Left ventricle myocardium inferior (tissue), 1 donor: ENCODE measurements around the gene SLC25A3. TPM values are rescaled to one million over a fixed set of nuclear protein-coding genes. Genes with fewer than 3 reads are reported as not detected.
"Not testable (repeated sequence)": the region's sequence is repeated elsewhere in the genome, so short reads cannot be mapped to it uniquely, and the experiment has no call there.

ENCODE experiments used
- DNase-seq: peaks from one replicate; pipeline ENCODE4 v3.0.0-alpha.2; 2020
- H3K27ac ChIP-seq: fragments of 200-600 bp; replicated peaks from 2 replicates; pipeline ENCODE4 v1.8.0; 2021
- H3K27me3 ChIP-seq: fragments of 200-600 bp; 2 replicates; pipeline ENCODE4 v1.8.0; 2021; ENCODE audit warnings: low read depth
- H3K36me3 ChIP-seq: fragments of 200-600 bp; 2 replicates; pipeline ENCODE4 v1.8.0; 2021
- H3K4me1 ChIP-seq: fragments of 200-600 bp; 2 replicates; pipeline ENCODE4 v1.8.0; 2021
- H3K4me3 ChIP-seq: fragments of 200-600 bp; 2 replicates; pipeline ENCODE4 v1.8.0; 2021; ENCODE audit warnings: mild to moderate bottlenecking, moderate library complexity
- H3K9me3 ChIP-seq: fragments of 200-600 bp; replicated peaks from 2 replicates; pipeline ENCODE4 v1.8.0; 2021
- intact Hi-C: fragments of 100-400 bp; cut with micrococcal nuclease; formaldehyde crosslinking; loops from one replicate; pipeline ENCODE4 v1.11.0; 2022
- total RNA-seq: library from RNA; stranded (reverse); fragmentation: NEBNext Ultra II Directional; extraction: Animal tissue kit (Norgen Biotek cat#: 25700); gene quantifications from one replicate; pipeline ENCODE4 v1.2.1, GENCODE V29; 2021
- TF ChIP-seq, protein P1 (sequence below): fragments of 200-600 bp; IDR thresholded peaks from 2 replicates; pipeline ENCODE4 v1.8.0; 2021; ENCODE audit warnings: antibody characterized with exemption, mild to moderate bottlenecking, borderline replicate concordance
- donor health status: DM: no; HTN: yes; CAD: no; lungs with severe emphysema.

The SLC25A3 gene
- total RNA-seq, 1 donor from 2014 or later = 1,638 TPM

DNA sequence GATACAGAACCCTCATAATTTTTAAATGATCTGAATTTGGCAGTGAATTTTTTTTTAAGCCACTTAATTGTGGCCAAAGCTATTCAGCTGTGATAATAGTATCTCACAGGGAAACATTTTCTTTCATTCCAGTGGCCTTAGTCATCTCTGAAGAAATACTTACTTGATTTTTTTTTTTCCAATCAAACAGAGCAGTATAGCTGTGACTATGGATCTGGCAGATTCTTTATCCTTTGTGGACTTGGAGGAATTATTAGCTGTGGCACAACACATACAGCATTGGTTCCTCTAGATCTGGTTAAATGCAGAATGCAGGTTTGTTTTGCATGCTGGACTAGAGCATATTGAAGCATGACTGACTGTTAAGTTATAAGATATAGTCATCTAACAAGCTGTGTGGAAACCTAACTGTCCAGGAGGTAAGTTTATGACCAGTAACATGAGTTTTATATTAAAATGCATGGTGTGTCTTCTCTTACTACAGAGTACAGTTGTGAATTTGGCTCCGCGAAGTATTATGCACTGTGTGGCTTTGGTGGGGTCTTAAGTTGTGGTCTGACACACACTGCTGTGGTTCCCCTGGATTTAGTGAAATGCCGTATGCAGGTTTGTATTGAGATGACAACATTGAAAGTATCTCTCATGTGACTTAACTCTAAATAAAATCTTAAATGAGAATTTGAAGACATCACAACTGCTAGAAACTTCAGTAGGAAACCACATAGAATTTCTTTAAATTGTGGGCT lies 1.9 kb downstream of the SLC25A3 start:
- H3K4me3 ChIP-seq = peak overlapping the region; percentile 100
- peaks cover 58% of the 10 kb centered on the region for H3K36me3 ChIP-seq
- intact Hi-C loops = loop anchor here (5.0 kb wide), 1 partner anchor 52 kb away; the partner anchor contains the start of gene APAF1
- DNase-seq = no peak
- TF ChIP-seq, protein P1, sequence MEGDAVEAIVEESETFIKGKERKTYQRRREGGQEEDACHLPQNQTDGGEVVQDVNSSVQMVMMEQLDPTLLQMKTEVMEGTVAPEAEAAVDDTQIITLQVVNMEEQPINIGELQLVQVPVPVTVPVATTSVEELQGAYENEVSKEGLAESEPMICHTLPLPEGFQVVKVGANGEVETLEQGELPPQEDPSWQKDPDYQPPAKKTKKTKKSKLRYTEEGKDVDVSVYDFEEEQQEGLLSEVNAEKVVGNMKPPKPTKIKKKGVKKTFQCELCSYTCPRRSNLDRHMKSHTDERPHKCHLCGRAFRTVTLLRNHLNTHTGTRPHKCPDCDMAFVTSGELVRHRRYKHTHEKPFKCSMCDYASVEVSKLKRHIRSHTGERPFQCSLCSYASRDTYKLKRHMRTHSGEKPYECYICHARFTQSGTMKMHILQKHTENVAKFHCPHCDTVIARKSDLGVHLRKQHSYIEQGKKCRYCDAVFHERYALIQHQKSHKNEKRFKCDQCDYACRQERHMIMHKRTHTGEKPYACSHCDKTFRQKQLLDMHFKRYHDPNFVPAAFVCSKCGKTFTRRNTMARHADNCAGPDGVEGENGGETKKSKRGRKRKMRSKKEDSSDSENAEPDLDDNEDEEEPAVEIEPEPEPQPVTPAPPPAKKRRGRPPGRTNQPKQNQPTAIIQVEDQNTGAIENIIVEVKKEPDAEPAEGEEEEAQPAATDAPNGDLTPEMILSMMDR = no peak
- H3K4me1 ChIP-seq = peaks cover 66% of the 10 kb centered on the region
- peak overlapping the region; percentile 98 for H3K27ac ChIP-seq
- no peaks in the 10 kb centered on the region for H3K9me3 ChIP-seq
- H3K27me3 ChIP-seq = no peaks in the 10 kb centered on the region

DNA sequence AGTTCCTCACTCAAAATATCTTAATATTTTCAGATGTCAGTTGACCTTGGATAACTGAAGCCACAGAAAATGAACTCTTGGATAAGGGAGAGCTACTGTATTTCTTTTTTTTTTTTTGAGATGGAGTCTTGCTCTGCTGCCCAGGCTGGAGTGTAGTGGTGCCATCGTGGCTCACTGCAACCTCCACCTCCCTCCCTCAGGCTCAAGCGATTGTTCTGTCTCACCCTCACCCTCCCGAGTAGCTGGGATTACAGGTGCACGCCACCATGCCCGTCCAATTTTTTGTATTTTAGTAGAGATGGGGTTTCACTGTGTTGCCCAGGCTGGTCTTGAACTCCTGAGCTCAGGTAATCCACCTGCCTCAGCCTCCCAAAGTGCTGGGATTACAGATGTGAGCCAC lies 3.8 kb downstream of the SLC25A3 start:
- not testable (repeated sequence) for DNase-seq, H3K4me3 ChIP-seq, H3K27me3 ChIP-seq, H3K9me3 ChIP-seq, H3K27ac ChIP-seq
- H3K36me3 ChIP-seq = peaks cover 77% of the 10 kb centered on the region
- peaks cover 66% of the 10 kb centered on the region for H3K4me1 ChIP-seq
- intact Hi-C loops = loop anchor here (5.0 kb wide), 1 partner anchor 50 kb away; the partner anchor contains the start of gene APAF1

DNA sequence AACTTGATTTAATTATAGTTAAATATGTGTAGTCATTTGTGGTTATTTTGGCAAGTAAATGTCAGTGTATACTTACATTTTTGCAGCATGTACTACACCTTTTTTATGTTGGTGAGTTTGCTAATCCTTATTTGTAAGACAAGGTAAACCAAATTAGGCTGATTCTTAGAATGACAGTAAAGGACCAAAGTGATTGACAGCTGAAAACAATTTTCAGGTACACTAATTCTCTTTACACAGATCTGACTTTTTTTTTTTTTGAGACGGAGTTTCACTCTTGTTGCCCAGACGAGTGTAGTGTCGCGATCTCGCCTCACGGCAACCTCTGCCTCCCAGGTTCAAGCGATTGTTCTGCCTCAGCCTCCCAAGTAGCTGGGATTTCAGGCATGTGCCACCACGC lies 8.4 kb downstream of the SLC25A3 start:
- no peaks in the 10 kb centered on the region for H3K9me3 ChIP-seq
- intact Hi-C loops = no loop called here

DNA sequence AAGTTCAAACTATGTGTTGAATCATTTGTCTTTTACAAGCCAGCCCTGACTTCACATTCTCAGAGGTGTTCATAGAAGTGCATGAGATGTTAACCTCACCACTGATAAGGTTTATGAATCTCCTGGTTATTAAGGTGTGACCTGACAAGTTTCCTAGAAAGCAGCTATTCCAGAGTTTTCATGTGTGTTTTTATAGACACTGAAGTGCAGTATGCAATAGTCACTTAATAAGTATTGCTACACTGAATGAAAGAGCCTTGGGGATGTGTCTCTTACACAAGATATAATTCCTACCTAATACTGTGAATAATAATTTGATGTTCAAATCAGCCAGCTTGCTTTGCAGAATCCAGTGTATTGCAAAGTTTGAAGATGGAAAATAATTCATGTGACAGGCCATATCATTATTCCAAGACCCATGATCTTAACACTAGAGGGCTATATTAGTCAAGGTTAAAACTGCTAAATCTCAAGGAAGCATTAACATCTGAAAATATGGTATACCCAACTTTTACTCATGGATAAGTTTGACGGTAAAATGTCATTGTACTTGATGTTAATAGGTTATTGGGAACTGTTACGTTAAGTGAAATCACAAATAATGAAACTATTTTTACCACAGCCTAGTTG lies 13.0 kb downstream of the SLC25A3 start:
- Histone ChIP-seq H3K27ac (no peak overlapping the region), H3K4me1 (no peaks in the 10 kb centered on the region), H3K9me3 (no peaks in the 10 kb centered on the region), H3K4me3 (no peak overlapping the region), H3K36me3 (peaks cover 37% of the 10 kb centered on the region), H3K27me3 (no peaks in the 10 kb centered on the region)
- TF ChIP-seq, protein P1 = peak; percentile 11
- no peak for DNase-seq
- intact Hi-C loops = no loop called here

More for the DNA sequence above, 8.4 kb downstream of the SLC25A3 start:
- H3K27ac ChIP-seq = no peak overlapping the region
- TF ChIP-seq, protein P1 = no peak
- no peaks in the 10 kb centered on the region for H3K27me3 ChIP-seq
- peaks cover 83% of the 10 kb centered on the region for H3K36me3 ChIP-seq
- no peak for DNase-seq
- peaks cover 25% of the 10 kb centered on the region for H3K4me1 ChIP-seq
- no peak overlapping the region for H3K4me3 ChIP-seq

DNA sequence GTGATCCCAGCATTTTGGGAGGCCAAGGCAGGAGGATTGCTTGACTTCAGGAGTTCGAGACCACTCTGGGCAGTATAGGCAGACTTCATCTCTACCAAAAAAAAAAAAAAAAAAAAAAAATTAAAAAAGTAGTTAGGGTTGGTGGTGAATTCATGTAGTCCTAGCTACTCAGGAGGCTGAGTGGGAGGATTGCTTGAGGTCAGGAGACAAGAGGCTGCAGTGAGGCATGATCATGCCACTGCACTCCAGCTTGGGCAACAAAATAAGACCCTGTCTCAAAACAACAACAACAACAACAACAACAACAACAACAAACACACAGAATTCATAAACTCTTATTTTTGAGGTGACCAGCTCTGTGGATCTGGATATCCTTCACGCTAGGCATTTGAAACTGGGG lies 17.1 kb downstream of the SLC25A3 start:
- intact Hi-C loops = no loop called here
- Histone ChIP-seq H3K4me3 (no peak overlapping the region), H3K9me3 (no peaks in the 10 kb centered on the region), H3K27ac (no peak overlapping the region), H3K4me1 (no peaks in the 10 kb centered on the region), H3K36me3 (no peaks in the 10 kb centered on the region), H3K27me3 (no peaks in the 10 kb centered on the region)
- TF ChIP-seq, protein P1 = no peak
- DNase-seq = no peak
